COR-L47 (cell line): ENCODE data around the gene TPCN2.

Experiments
- DNase-seq: peaks from one replicate; lab custom pipeline; 2025; lab: John Stamatoyannopoulos, UW

Gene TPCN2

GRCh38 chr11:69152733-69153421 is 104.1 kb downstream of the TPCN2 start:
- DNase-seq = no peak

GRCh38 chr11:69153661-69154060 is 104.9 kb downstream of the TPCN2 start:
- no peak for DNase-seq

- DNase-seq = no peak
These were observed 105.6 kb downstream of the TPCN2 start for GRCh38 chr11:69154211-69154913.

GRCh38 chr11:69154938-69155301 is 106.2 kb downstream of the TPCN2 start:
- DNase-seq = no peak

- DNase-seq = no peak
These were observed 106.8 kb downstream of the TPCN2 start, which contains the start of gene SMIM38 for GRCh38 chr11:69155302-69156234. SMIM38 (plus strand) TSS chr11:69155935; CDS start chr11:69157847, 1,912 bp downstream.

GRCh38 chr11:69156235-69156639 is 107.5 kb downstream of the TPCN2 start:
- DNase-seq = no peak

- no peak for DNase-seq
These were observed 108.0 kb downstream of the TPCN2 start for GRCh38 chr11:69156673-69157155.

- no peak for DNase-seq
These were observed 108.6 kb downstream of the TPCN2 start for GRCh38 chr11:69157156-69157821.

- DNase-seq = no peak
These were observed 109.1 kb downstream of the TPCN2 start for GRCh38 chr11:69157822-69158231.

- no peak for DNase-seq
These were observed 109.8 kb downstream of the TPCN2 start for GRCh38 chr11:69158301-69159149.

- DNase-seq = no peak
These were observed 110.6 kb downstream of the TPCN2 start for GRCh38 chr11:69159150-69159852.

- DNase-seq = no peak
These were observed 111.8 kb downstream of the TPCN2 start for GRCh38 chr11:69160296-69161116.

- DNase-seq = no peak
These were observed 112.3 kb downstream of the TPCN2 start for GRCh38 chr11:69161117-69161407.

GRCh38 chr11:69162505-69162904 is 113.8 kb downstream of the TPCN2 start:
- no peak for DNase-seq

- no peak for DNase-seq
These were observed 115.1 kb downstream of the TPCN2 start for GRCh38 chr11:69163842-69164241.

- no peak for DNase-seq
These were observed 116.1 kb downstream of the TPCN2 start for GRCh38 chr11:69164824-69165223.

- DNase-seq = no peak
These were observed 117.0 kb downstream of the TPCN2 start for GRCh38 chr11:69165775-69166174.

- no peak for DNase-seq
These were observed 117.7 kb downstream of the TPCN2 start for GRCh38 chr11:69166218-69167115.
